ENCODE measurements around the gene SETD1B.
"Not testable (repeated sequence)": the region's sequence is repeated elsewhere in the genome, so short reads cannot be mapped to it uniquely, and the experiment has no call there.

Gene SETD1B

GRCh38 chr12:121857322-121858246 lies 53.8 kb downstream of the SETD1B start:
- no peak overlapping the region for H2AFZ ChIP-seq (ENCODE audit: low read depth, low read length)
- H3K79me2 ChIP-seq (ENCODE audit: low read length): no peaks in the 10 kb centered on the region
- H3K36me3 ChIP-seq (replicated peaks; ENCODE audit: low read depth, low read length): no peaks in the 10 kb centered on the region
- TF ChIP-seq CTCF (IDR thresholded peaks at IDR 0.05; ENCODE audit: low read depth, low read length): no peak
- no peak for TF ChIP-seq EZH2phosphoT487 (IDR thresholded peaks at IDR 0.05; ENCODE audit: low read depth)
- no peak overlapping the region for H3K9ac ChIP-seq (ENCODE audit: low read length)
- peaks cover 31% of the 10 kb centered on the region for H3K4me1 ChIP-seq (ENCODE audit: low read length)
- no peak overlapping the region for H3K4me3 ChIP-seq (ENCODE audit: low read length)
- H3K27me3 ChIP-seq (ENCODE audit: low read depth, low read length): peaks cover 18% of the 10 kb centered on the region
- no peaks in the 10 kb centered on the region for H4K20me1 ChIP-seq (ENCODE audit: insufficient read depth, low read length)
- H3K4me2 ChIP-seq (ENCODE audit: low read length): no peak overlapping the region
- no peaks in the 10 kb centered on the region for H3K9me3 ChIP-seq (ENCODE audit: insufficient read depth, low read length)
- no peak overlapping the region for H3K27ac ChIP-seq (ENCODE audit: low read length)

GRCh38 chr12:121858318-121858661 lies 54.5 kb downstream of the SETD1B start:
- Histone ChIP-seq H3K36me3 (replicated peaks; ENCODE audit: low read depth, low read length) (no peaks in the 10 kb centered on the region), H3K4me1 (ENCODE audit: low read length) (peaks cover 31% of the 10 kb centered on the region), H4K20me1 (ENCODE audit: insufficient read depth, low read length) (no peaks in the 10 kb centered on the region), H3K9me3 (ENCODE audit: insufficient read depth, low read length) (no peaks in the 10 kb centered on the region), H3K27me3 (ENCODE audit: low read depth, low read length) (peaks cover 19% of the 10 kb centered on the region), H2AFZ (ENCODE audit: low read depth, low read length) (no peak overlapping the region), H3K4me3 (ENCODE audit: low read length) (no peak overlapping the region), H3K4me2 (ENCODE audit: low read length) (no peak overlapping the region), H3K9ac (ENCODE audit: low read length) (no peak overlapping the region), H3K79me2 (ENCODE audit: low read length) (no peaks in the 10 kb centered on the region), H3K27ac (ENCODE audit: low read length) (no peak overlapping the region)
- TF ChIP-seq EZH2phosphoT487 (IDR thresholded peaks at IDR 0.05; ENCODE audit: low read depth) (no peak), CTCF (IDR thresholded peaks at IDR 0.05; ENCODE audit: low read depth, low read length) (no peak)

- Histone ChIP-seq H3K27me3 (ENCODE audit: low read depth, low read length) (peaks cover 21% of the 10 kb centered on the region), H3K79me2 (ENCODE audit: low read length) (no peaks in the 10 kb centered on the region), H3K4me3 (ENCODE audit: low read length) (no peak within 1 kb of the TSS), H3K9ac (ENCODE audit: low read length) (no peak within 1 kb of the TSS), H3K36me3 (replicated peaks; ENCODE audit: low read depth, low read length) (no peaks in the 10 kb centered on the region), H3K4me2 (ENCODE audit: low read length) (no peak within 1 kb of the TSS), H3K9me3 (ENCODE audit: insufficient read depth, low read length) (no peaks in the 10 kb centered on the region), H3K27ac (ENCODE audit: low read length) (no peak within 1 kb of the TSS), H4K20me1 (ENCODE audit: insufficient read depth, low read length) (no peaks in the 10 kb centered on the region), H2AFZ (ENCODE audit: low read depth, low read length) (no peak within 1 kb of the TSS), H3K4me1 (ENCODE audit: low read length) (peaks cover 31% of the 10 kb centered on the region)
- no peak for TF ChIP-seq EZH2phosphoT487 (IDR thresholded peaks at IDR 0.05; ENCODE audit: low read depth)
- TF ChIP-seq CTCF (IDR thresholded peaks at IDR 0.05; ENCODE audit: low read depth, low read length): no peak
Observed at GRCh38 chr12:121858662-121859572, 55.1 kb downstream of the SETD1B start, which contains the start of gene HPD. Gene HPD (minus strand): TSS chr12:121858859. CDS start chr12:121858823, 36 bp downstream.

GRCh38 chr12:121860257-121860656 lies 56.4 kb downstream of the SETD1B start:
- no peaks in the 10 kb centered on the region for H3K9me3 ChIP-seq (ENCODE audit: insufficient read depth, low read length)
- H3K27ac ChIP-seq (ENCODE audit: low read length): no peak overlapping the region
- no peak overlapping the region for H2AFZ ChIP-seq (ENCODE audit: low read depth, low read length)
- no peaks in the 10 kb centered on the region for H4K20me1 ChIP-seq (ENCODE audit: insufficient read depth, low read length)
- H3K4me2 ChIP-seq (ENCODE audit: low read length): no peak overlapping the region
- H3K4me1 ChIP-seq (ENCODE audit: low read length): peaks cover 27% of the 10 kb centered on the region
- no peaks in the 10 kb centered on the region for H3K79me2 ChIP-seq (ENCODE audit: low read length)
- TF ChIP-seq CTCF (IDR thresholded peaks at IDR 0.05; ENCODE audit: low read depth, low read length) (no peak), EZH2phosphoT487 (IDR thresholded peaks at IDR 0.05; ENCODE audit: low read depth) (no peak)
- H3K36me3 ChIP-seq (replicated peaks; ENCODE audit: low read depth, low read length): no peaks in the 10 kb centered on the region
- peaks cover 10% of the 10 kb centered on the region; the same call in 1 of the 2 replicates for H3K27me3 ChIP-seq (ENCODE audit: low read depth, low read length)
- H3K4me3 ChIP-seq (ENCODE audit: low read length): no peak overlapping the region
- H3K9ac ChIP-seq (ENCODE audit: low read length): no peak overlapping the region

GRCh38 chr12:121860699-121861098 lies 56.9 kb downstream of the SETD1B start:
- H3K9me3 ChIP-seq (ENCODE audit: insufficient read depth, low read length); H3K4me3 ChIP-seq (ENCODE audit: low read length); H3K27ac ChIP-seq (ENCODE audit: low read length); H4K20me1 ChIP-seq (ENCODE audit: insufficient read depth, low read length); H2AFZ ChIP-seq (ENCODE audit: low read depth, low read length); H3K36me3 ChIP-seq (replicated peaks; ENCODE audit: low read depth, low read length); H3K4me2 ChIP-seq (ENCODE audit: low read length); H3K9ac ChIP-seq (ENCODE audit: low read length); H3K79me2 ChIP-seq (ENCODE audit: low read length): not testable (repeated sequence)
- Histone ChIP-seq H3K27me3 (ENCODE audit: low read depth, low read length) (peaks cover 10% of the 10 kb centered on the region; the same call in 1 of the 2 replicates), H3K4me1 (ENCODE audit: low read length) (peaks cover 23% of the 10 kb centered on the region)

Measured in OCI-LY3 (cell line).